Calu3 (cell line): ENCODE results near the gene PAQR4. TPM values are rescaled to one million over a fixed set of nuclear protein-coding genes. Genes with fewer than 3 reads are reported as not detected.

ENCODE experiments used
- BruUV-seq: library from RNA; stranded (reverse); fragments of 400-500 nt; replicated peaks from 2 replicates; lab custom pipeline; 2021; lab: Mats Ljungman, UMichigan
- CTCF ChIA-PET: fragments of 300-600 bp; sonication (Branson Sonifier 250); formaldehyde crosslinking; loops from one replicate; lab custom pipeline; 2022; ENCODE audit warnings: antibody characterized with exemption; lab: Charles Lee
- DNase-seq: peaks from one replicate; pipeline ENCODE4 v3.0.0; 2022
- H3K27ac Mint-ChIP-seq: one replicate; pipeline ENCODE4 v1.8.0; 2022; ENCODE audit warnings: mixed read lengths; ENCODE audit not compliant: unreplicated experiment
- H3K27me3 Mint-ChIP-seq: one replicate; pipeline ENCODE4 v1.8.0; 2022; ENCODE audit warnings: mixed read lengths; ENCODE audit not compliant: unreplicated experiment
- H3K36me3 Mint-ChIP-seq: one replicate; pipeline ENCODE4 v1.8.0; 2022; ENCODE audit warnings: mild to moderate bottlenecking, moderate library complexity, mixed read lengths; ENCODE audit not compliant: insufficient read depth, unreplicated experiment
- H3K4me1 Mint-ChIP-seq: one replicate; pipeline ENCODE4 v1.8.0; 2022; ENCODE audit warnings: mild to moderate bottlenecking, low read depth, mixed read lengths; ENCODE audit not compliant: unreplicated experiment
- H3K4me3 Mint-ChIP-seq: one replicate; pipeline ENCODE4 v1.8.0; 2022; ENCODE audit warnings: mild to moderate bottlenecking, low read depth, moderate library complexity, mixed read lengths; ENCODE audit not compliant: unreplicated experiment
- H3K9me3 Mint-ChIP-seq: one replicate; pipeline ENCODE4 v1.8.0; 2022; ENCODE audit warnings: low read depth, mixed read lengths; ENCODE audit not compliant: unreplicated experiment
- CTCF ChIP-seq: fragments of 200-600 bp; IDR thresholded peaks from one replicate; pipeline ENCODE4 v1.8.0; 2022; ENCODE audit warnings: antibody characterized with exemption; ENCODE audit not compliant: unreplicated experiment
- intact Hi-C: fragments of 100-400 bp; cut with micrococcal nuclease; formaldehyde crosslinking; loops from one replicate; pipeline ENCODE4 v1.10.0; 2022; ENCODE audit not compliant: unreplicated experiment
- total RNA-seq: library from RNA; stranded (reverse); gene quantifications from 2 replicates; pipeline ENCODE4 v1.2.3, GENCODE V29; 2022

PAQR4 gene
- total RNA-seq, 1 experiment from 2014 or later = 56.0 TPM

DNA sequence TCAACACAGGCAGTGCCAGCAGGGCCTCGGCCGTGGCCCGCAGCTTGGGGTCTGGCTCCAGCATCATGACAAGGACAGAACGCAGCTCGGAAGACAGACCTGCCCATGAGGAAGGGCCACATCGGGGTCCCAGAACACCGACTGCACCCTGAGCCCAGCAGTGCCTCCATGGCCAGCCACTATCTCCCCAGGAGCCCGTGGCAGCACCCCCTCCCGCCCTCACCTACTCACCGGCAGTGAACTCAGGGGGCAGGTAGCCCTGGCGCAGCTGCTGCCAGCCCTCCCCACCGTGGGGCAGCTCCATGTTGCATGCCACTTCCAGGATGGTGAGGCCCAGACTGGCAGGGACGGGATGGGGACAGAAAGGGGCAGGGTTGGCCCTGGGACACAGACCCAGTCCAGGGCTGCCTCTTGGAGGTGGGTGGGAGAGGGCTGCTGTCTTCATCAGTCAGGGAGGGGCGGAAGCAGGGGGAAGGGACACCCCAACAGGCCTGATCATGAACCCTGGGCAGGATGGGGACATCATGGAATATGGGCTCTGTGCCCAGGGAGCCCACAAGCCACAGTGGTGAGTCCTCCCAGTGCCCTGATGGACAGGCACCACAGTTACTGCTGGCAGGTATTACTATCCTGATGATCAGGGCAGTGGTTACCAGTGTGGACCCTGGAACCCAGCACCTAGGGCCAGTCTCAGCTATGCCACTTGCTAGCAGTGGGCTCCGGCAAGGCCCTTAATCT is 5.3 kb downstream of the PAQR4 start:
- intact Hi-C loops = no loop called here
- H3K27me3 Mint-ChIP-seq = no peaks in the 10 kb centered on the region
- peaks cover 57% of the 10 kb centered on the region for H3K36me3 Mint-ChIP-seq
- no peak for DNase-seq
- no peak overlapping the region for H3K27ac Mint-ChIP-seq
- no peak for TF ChIP-seq CTCF
- H3K4me1 Mint-ChIP-seq = peaks cover 40% of the 10 kb centered on the region
- no peaks in the 10 kb centered on the region for H3K9me3 Mint-ChIP-seq
- H3K4me3 Mint-ChIP-seq = no peak overlapping the region
- BruUV-seq = no TSS peak
- CTCF ChIA-PET = no interaction called here

DNA sequence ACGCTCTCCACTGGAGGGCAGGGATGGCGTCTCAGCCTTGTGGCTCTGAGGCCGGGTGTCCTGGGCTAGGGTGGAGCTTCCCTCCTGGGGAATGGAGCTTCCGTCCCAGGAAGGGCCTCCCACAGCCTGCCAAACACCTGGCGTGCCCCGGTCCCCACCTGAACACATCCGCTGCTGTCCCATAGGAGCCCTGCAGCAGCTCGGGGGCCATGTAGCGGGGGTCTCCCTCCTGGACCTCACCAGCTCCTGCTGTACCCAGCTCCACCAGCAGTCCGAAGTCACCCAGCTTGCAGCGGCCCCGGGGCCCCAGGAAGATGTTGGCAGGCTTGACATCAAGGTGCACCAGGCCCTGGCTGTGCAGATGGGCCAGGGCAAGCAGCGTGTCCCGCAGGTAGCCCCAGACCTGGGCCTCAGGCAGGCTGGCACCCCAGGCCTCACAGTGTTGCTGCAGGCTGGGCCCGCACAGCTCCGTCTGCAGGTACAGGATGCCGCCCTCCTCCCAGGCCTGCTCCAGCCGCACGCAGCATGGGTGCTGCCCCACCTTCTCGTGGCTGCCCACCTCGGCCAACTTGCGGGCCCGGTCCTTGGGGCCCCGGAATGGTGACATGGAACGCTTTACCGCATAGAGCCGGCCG is 6.1 kb downstream of the PAQR4 start:
- CTCF ChIA-PET = interaction anchor here (0.7 kb wide), 1 partner anchor 8 kb away, joined by 4 read pairs; no protein-coding TSS in a partner anchor
- peaks cover 40% of the 10 kb centered on the region for H3K4me1 Mint-ChIP-seq
- H3K27ac Mint-ChIP-seq = no peak overlapping the region
- H3K4me3 Mint-ChIP-seq = no peak overlapping the region
- peaks cover 57% of the 10 kb centered on the region for H3K36me3 Mint-ChIP-seq
- intact Hi-C loops = no loop called here
- no TSS peak for BruUV-seq
- no peak for TF ChIP-seq CTCF
- H3K9me3 Mint-ChIP-seq = no peaks in the 10 kb centered on the region
- DNase-seq = no peak
- H3K27me3 Mint-ChIP-seq = no peaks in the 10 kb centered on the region

GRCh38 chr16:2976201-2976600 is 7.1 kb downstream of the PAQR4 start:
- TF ChIP-seq CTCF = no peak
- CTCF ChIA-PET = interaction anchor here (0.7 kb wide), 1 partner anchor 9 kb away, joined by 4 read pairs; no protein-coding TSS in a partner anchor
- H3K4me3 Mint-ChIP-seq = no peak overlapping the region
- BruUV-seq = no TSS peak
- H3K27me3 Mint-ChIP-seq = no peaks in the 10 kb centered on the region
- intact Hi-C loops = no loop called here
- peaks cover 35% of the 10 kb centered on the region for H3K4me1 Mint-ChIP-seq
- H3K27ac Mint-ChIP-seq = no peak overlapping the region
- no peaks in the 10 kb centered on the region for H3K9me3 Mint-ChIP-seq
- peaks cover 57% of the 10 kb centered on the region for H3K36me3 Mint-ChIP-seq
- DNase-seq = no peak

DNA sequence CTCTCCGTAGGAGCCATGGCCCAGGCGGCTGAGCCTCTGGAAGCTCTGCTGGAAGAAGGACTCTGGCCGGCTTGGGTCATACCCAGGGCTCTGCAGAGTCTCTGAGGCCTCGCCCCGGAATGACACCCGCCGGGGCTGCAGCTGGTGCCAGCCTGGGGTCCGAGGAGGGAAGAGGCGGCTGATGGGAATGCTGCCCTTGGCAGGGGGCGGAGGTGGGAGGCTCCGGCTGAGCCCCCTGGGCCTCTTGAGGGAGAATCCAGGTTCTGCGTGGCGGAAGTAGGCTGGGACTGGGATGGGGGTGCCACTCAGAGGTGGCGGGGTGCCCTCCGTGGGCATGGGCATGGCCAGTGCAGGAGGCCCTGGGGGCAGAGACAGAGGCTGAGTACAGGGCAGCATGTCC is 7.5 kb downstream of the PAQR4 start:
- H3K4me1 Mint-ChIP-seq = peaks cover 36% of the 10 kb centered on the region
- H3K27me3 Mint-ChIP-seq = no peaks in the 10 kb centered on the region
- H3K36me3 Mint-ChIP-seq = peaks cover 54% of the 10 kb centered on the region
- CTCF ChIA-PET = no interaction called here
- DNase-seq = no peak
- BruUV-seq = no TSS peak
- no peak overlapping the region for H3K4me3 Mint-ChIP-seq
- no peak for TF ChIP-seq CTCF
- no peaks in the 10 kb centered on the region for H3K9me3 Mint-ChIP-seq
- intact Hi-C loops = no loop called here
- no peak overlapping the region for H3K27ac Mint-ChIP-seq
